ENCODE results near the gene PLXNA4.

Gene PLXNA4

GRCh38 chr7:132376361-132377013 is 199.8 kb downstream of the PLXNA4 start:
- Histone ChIP-seq H3K36me3 (no peaks in the 10 kb centered on the region; the same call in 1 of the 2 replicates), H3K27me3 (no peaks in the 10 kb centered on the region), H3K9me3 (no peaks in the 10 kb centered on the region), H3K4me3 (ENCODE audit: low read depth, low read length) (no peak overlapping the region), H3K4me1 (peaks cover 40% of the 10 kb centered on the region)
- TF ChIP-seq CTCF (IDR thresholded peaks at IDR 0.05; ENCODE audit: low read depth, low read length): no peak
- no peak for DNase-seq

- H3K36me3 ChIP-seq: no peaks in the 10 kb centered on the region; the same call in 1 of the 2 replicates
- no peaks in the 10 kb centered on the region for H3K9me3 ChIP-seq
- H3K4me3 ChIP-seq (ENCODE audit: low read depth, low read length): no peak overlapping the region
- H3K27me3 ChIP-seq: no peaks in the 10 kb centered on the region
- H3K4me1 ChIP-seq: peaks cover 34% of the 10 kb centered on the region
- DNase-seq: no peak
- no peak for TF ChIP-seq CTCF (IDR thresholded peaks at IDR 0.05; ENCODE audit: low read depth, low read length)
These were observed 202.4 kb downstream of the PLXNA4 start for GRCh38 chr7:132373879-132374278.

- no peak for TF ChIP-seq CTCF (IDR thresholded peaks at IDR 0.05; ENCODE audit: low read depth, low read length)
- H3K4me3 ChIP-seq (ENCODE audit: low read depth, low read length): no peak overlapping the region
- H3K27me3 ChIP-seq: no peaks in the 10 kb centered on the region
- no peak for DNase-seq
- H3K36me3 ChIP-seq: no peaks in the 10 kb centered on the region; the same call in 1 of the 2 replicates
- peaks cover 39% of the 10 kb centered on the region for H3K4me1 ChIP-seq
- H3K9me3 ChIP-seq: no peaks in the 10 kb centered on the region
These were observed 203.2 kb downstream of the PLXNA4 start for GRCh38 chr7:132373041-132373440.

- TF ChIP-seq CTCF (IDR thresholded peaks at IDR 0.05; ENCODE audit: low read depth, low read length): no peak
- H3K4me3 ChIP-seq (ENCODE audit: low read depth, low read length): no peak overlapping the region
- peaks cover 38% of the 10 kb centered on the region for H3K4me1 ChIP-seq
- no peak for DNase-seq
- H3K9me3 ChIP-seq: no peaks in the 10 kb centered on the region
- H3K36me3 ChIP-seq: no peaks in the 10 kb centered on the region; the same call in 1 of the 2 replicates
- H3K27me3 ChIP-seq: no peaks in the 10 kb centered on the region
These were observed 204.3 kb downstream of the PLXNA4 start for GRCh38 chr7:132371948-132372347.

GRCh38 chr7:132368246-132368900 is 207.9 kb downstream of the PLXNA4 start:
- no peaks in the 10 kb centered on the region for H3K9me3 ChIP-seq
- TF ChIP-seq CTCF (IDR thresholded peaks at IDR 0.05; ENCODE audit: low read depth, low read length): no peak

GRCh38 chr7:132367795-132368194 is 208.5 kb downstream of the PLXNA4 start:
- TF ChIP-seq CTCF (IDR thresholded peaks at IDR 0.05; ENCODE audit: low read depth, low read length): no peak
- H3K4me1 ChIP-seq: peaks cover 21% of the 10 kb centered on the region
- no peak overlapping the region for H3K4me3 ChIP-seq (ENCODE audit: low read depth, low read length)
- H3K27me3 ChIP-seq: no peaks in the 10 kb centered on the region
- DNase-seq: no peak
- H3K36me3 ChIP-seq: no peaks in the 10 kb centered on the region
- no peaks in the 10 kb centered on the region for H3K9me3 ChIP-seq

More at GRCh38 chr7:132368246-132368900, 207.9 kb downstream of the PLXNA4 start:
- Histone ChIP-seq H3K4me1 (peaks cover 21% of the 10 kb centered on the region), H3K27me3 (no peaks in the 10 kb centered on the region), H3K36me3 (no peaks in the 10 kb centered on the region), H3K4me3 (ENCODE audit: low read depth, low read length) (no peak overlapping the region)
- DNase-seq: no peak
